A172 (cell line): ENCODE results near the gene NOX3. TPM values are rescaled to one million over a fixed set of nuclear protein-coding genes. Genes with fewer than 3 reads are reported as not detected.
"Not testable (repeated sequence)": the region's sequence is repeated elsewhere in the genome, so short reads cannot be mapped to it uniquely, and the experiment has no call there.

Source experiments
- DNase-seq: peaks from one replicate; pipeline ENCODE4 v3.0.0-alpha.2; 2015; ENCODE audit warnings: low spot score
- total RNA-seq: library from RNA; depleted of rRNA; stranded (reverse); fragments of >200 nt; shearing (Covaris generic); gene quantifications from 2 replicates; pipeline ENCODE4 v1.2.3, GENCODE V29; 2014; rRNA removed

The NOX3 gene
- total RNA-seq, 1 experiment from 2014 or later: not detected

DNA sequence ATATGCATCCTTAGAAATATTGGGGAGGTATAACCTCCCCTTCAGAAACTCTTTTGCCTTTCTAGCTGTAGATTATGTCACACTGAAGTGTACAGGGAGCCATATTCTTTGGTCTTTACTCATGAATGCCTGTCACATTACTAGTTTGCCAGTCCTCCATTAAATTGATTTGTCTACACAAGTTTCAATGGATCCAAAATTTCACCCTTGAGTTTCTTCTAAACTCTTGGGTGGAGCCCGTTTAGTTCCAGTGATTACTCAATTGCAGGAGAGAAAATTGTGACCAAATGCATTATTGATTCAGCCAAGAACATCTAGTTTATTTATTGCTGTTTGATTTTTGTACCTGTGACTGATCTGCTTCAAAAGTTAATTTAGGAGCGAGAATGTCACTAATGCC lies 81.0 kb downstream of the NOX3 start:
- no peak for DNase-seq

GRCh38 chr6:155373276-155373675 lies 82.4 kb downstream of the NOX3 start:
- DNase-seq: no peak

GRCh38 chr6:155372256-155372655 lies 83.4 kb downstream of the NOX3 start:
- no peak for DNase-seq

DNA sequence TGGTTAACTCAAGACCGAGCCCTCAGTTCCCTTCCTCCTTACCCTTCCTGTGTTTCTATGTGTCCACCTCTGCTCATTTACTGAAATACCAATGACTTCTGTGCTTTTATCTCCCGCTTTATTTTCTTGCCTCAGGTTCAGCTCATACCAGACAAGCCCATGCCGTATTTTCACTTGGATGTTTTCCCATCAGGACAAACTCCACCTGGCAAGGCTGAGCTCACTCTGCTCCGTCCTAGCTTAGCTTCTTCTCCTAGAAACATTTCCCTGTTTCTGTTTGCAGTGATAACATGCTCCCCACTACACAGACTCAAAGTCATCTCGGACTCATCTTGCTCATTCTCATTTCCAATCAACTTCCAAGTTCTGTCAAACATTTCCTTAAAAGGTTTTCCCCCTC lies 84.4 kb downstream of the NOX3 start:
- DNase-seq: no peak

- DNase-seq: no peak
These were observed 89.3 kb downstream of the NOX3 start for GRCh38 chr6:155366325-155366724.

DNA sequence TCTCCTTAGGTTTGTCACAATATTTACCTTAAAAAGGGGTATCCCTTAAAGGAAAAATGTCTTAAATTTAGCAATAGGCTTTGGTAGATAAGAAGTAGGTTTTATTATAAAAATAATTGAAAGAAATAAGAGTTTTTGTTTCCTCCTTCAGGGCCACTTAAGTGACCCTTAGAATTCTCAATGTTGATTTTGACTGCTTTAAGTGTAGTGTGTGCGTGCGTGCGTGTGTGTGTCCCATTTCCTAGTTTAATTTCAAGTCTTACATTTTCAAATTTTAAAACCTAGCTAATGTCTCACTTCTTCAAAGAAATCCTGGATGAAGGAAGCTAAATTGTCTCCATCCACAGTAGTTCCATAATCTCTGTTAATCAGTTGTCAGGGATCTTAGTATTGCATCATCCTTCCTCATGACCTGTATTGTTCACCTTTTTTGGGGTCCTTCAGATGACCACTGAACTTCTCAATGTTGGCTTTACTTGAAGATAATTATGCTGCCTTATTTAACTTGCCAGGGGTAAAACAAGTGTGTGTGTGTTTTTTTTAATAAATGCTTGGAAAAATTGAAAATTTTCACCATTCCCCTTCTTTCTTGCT lies 90.7 kb downstream of the NOX3 start:
- DNase-seq: no peak

DNA sequence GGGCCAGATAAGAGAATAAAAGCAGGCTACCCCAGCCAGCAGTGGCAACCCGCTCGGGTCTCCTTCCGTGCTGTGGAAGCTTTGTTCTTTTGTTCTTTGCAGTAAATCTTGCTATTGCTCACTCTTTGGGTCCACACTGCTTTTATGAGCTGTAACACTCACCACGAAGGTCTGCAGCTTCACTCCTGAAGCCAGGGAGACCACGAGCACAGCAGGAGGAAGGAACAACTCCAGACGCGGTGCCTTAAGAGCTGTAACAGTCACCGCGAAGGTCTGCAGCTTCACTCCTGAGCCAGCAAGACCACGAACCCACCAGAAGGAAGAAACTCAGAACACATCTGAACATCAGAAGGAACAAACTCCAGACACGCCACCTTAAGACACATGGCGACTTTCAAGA lies 91.6 kb downstream of the NOX3 start:
- DNase-seq: not testable (repeated sequence)

- not testable (repeated sequence) for DNase-seq
These were observed 92.5 kb downstream of the NOX3 start for GRCh38 chr6:155362968-155363632.

DNA sequence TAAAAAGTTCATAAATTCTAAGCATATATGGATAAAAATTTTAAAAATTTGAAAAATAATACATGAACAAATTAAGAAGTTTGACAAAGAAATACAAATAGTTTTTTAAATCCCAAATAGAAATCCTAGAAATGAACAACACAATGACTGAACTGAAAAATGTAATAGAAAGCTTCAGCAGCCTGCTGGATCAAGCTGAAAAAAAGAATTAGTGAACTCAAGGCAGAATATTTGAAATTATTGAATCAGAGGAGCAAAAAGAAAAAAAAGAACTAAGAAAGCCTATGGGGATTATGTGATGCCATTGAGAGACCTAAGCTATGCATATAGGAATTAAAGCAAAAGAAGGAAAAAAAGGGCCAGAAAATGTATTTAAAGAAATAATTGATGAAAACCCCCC lies 101.5 kb downstream of the NOX3 start:
- no peak for DNase-seq

DNA sequence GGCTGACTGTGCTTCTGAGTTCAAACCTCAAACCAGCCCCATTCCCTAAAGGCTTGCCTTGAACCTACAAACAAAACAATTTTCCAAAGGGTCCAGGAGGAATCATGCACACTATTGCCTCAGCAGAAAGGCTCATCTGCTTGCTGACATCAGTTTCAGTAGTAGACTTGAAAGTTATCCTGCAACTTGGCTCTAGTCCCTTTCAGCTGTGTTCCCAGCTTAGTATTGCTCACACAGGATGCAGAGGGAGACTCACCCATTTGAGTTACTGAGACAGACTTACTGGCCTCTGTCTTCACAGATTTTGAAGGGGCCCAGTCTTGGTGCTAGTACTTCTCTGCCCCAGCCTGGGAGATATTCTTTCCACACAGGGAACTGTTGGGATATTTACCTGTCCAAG lies 102.8 kb downstream of the NOX3 start:
- DNase-seq: no peak

- DNase-seq: no peak
These were observed 103.6 kb downstream of the NOX3 start for GRCh38 chr6:155352130-155352420.

DNA sequence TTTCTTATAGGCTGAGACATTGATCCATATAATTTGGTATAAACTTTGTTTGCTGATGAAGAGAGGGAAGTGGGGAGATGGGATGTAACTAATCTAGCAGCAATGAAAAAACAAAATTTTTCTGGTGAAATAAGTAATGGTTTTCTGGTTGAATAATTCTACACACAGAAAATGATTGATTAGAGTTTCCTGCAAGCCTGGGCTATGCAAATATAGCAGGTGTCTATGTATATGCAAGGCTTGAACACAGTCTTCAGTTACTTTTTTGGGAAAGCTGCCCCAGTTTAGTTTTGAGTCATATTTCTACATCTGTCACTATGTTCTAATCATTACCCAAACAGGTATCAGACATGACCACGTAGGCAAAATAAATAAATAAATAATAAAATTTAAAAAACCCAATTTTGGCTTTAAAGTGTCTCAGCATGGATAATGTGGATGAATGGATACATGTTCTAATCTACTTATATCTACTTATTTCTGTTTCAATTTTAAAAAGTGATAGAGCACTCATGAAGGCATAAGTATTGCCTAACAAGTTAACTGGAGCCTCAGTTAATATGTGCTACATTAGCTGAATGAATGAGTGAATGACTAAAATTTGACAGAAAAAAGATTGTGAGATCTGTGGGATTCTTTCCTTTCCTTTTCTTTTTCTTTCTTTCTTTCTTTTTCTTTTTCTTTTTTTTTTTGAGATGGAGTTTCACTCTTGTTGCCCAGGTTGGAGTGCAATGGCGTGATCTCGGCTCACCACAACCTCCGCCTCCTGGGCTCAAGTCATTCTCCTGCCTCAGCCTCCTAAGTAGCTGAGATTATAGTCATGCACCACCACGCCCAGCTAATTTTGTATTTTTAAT lies 104.1 kb downstream of the NOX3 start:
- DNase-seq: no peak

- DNase-seq: no peak
These were observed 105.7 kb downstream of the NOX3 start for GRCh38 chr6:155349956-155350355.

- no peak for DNase-seq
These were observed 106.5 kb downstream of the NOX3 start for GRCh38 chr6:155349129-155349528.

GRCh38 chr6:155347800-155348199 lies 107.8 kb downstream of the NOX3 start:
- no peak for DNase-seq

DNA sequence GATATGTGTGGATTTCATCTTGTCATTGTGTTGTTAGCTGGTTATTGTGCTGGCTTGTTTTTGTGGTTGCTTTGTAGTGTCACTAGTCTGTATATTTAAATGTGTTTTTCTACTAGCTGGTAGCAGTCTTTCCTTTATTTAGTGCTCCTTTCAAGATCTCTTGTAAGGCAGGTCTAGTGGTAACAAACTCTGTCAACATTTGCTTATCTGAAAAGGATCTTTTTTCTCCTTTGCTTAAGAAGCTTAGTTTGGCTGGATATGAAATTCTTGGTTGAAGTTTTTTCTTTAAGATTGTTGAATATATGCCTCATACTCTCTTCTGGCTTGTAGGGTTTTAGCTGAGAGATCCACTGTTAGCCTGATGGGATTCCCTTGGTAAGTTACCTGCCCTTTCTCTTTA lies 108.7 kb downstream of the NOX3 start:
- DNase-seq: no peak

Other genes with a start within 250 kb of the NOX3 start
- not detected in 2 replicates for gene CLDN20, start 191.8 kb downstream of the NOX3 start, total RNA-seq
- gene TFB1M, start 141.4 kb downstream of the NOX3 start, total RNA-seq: 17.9 and 23.0 TPM in 2 replicates